Effector memory CD4-positive, alpha-beta T cell (primary cell): ENCODE measurements around the gene CAMK2D.

Source experiments
- DNase-seq, 3 donors: peaks; one replicate each; pipeline ENCODE4 v3.0.0-alpha.2; 2020
- H3K27ac ChIP-seq: 2 replicates; pipeline ENCODE4 v1.7.0; 2013; ENCODE audit warnings: mild to moderate bottlenecking, low read length, moderate library complexity; ENCODE audit not compliant: insufficient read depth, poor library complexity, severe bottlenecking
- H3K27me3 ChIP-seq: replicated peaks from 2 replicates; pipeline ENCODE4 v1.7.0; 2013; ENCODE audit warnings: mild to moderate bottlenecking, low read length; ENCODE audit not compliant: insufficient read depth, control insufficient read depth, poor library complexity, severe bottlenecking
- H3K36me3 ChIP-seq: 2 replicates; pipeline ENCODE4 v1.7.0; 2013; ENCODE audit warnings: mild to moderate bottlenecking, low read length, moderate library complexity; ENCODE audit not compliant: control insufficient read depth, insufficient read depth
- H3K4me1 ChIP-seq: 2 replicates; pipeline ENCODE4 v1.7.0; 2013; ENCODE audit warnings: low read length, mild to moderate bottlenecking; ENCODE audit not compliant: control insufficient read depth, insufficient read depth, poor library complexity, severe bottlenecking
- H3K4me3 ChIP-seq: 2 replicates; pipeline ENCODE4 v1.7.0; 2013; ENCODE audit warnings: low read length, low read depth, mild to moderate bottlenecking; ENCODE audit not compliant: insufficient read depth, poor library complexity, severe bottlenecking
- H3K9me3 ChIP-seq: 2 replicates; pipeline ENCODE4 v1.7.0; 2013; ENCODE audit warnings: mild to moderate bottlenecking, low read length, moderate library complexity; ENCODE audit not compliant: control insufficient read depth

CAMK2D gene

GRCh38 chr4:113438596-113438995 is 322.9 kb downstream of the CAMK2D start:
- Histone ChIP-seq H3K9me3 (no peaks in the 10 kb centered on the region), H3K27me3 (no peaks in the 10 kb centered on the region), H3K4me3 (no peak overlapping the region), H3K36me3 (no peaks in the 10 kb centered on the region), H3K27ac (no peak overlapping the region), H3K4me1 (no peaks in the 10 kb centered on the region)
- DNase-seq = no peak

- H3K9me3 ChIP-seq = no peaks in the 10 kb centered on the region
- H3K27me3 ChIP-seq = no peaks in the 10 kb centered on the region
- H3K4me1 ChIP-seq = no peaks in the 10 kb centered on the region
- H3K4me3 ChIP-seq = no peak overlapping the region
- no peak overlapping the region for H3K27ac ChIP-seq
- no peaks in the 10 kb centered on the region for H3K36me3 ChIP-seq
- DNase-seq = no peak
Measured at GRCh38 chr4:113437129-113437528, 324.4 kb downstream of the CAMK2D start.

- no peak for DNase-seq
- Histone ChIP-seq H3K9me3 (no peaks in the 10 kb centered on the region), H3K4me1 (no peaks in the 10 kb centered on the region), H3K4me3 (no peak overlapping the region), H3K27me3 (no peaks in the 10 kb centered on the region), H3K27ac (no peak overlapping the region), H3K36me3 (no peaks in the 10 kb centered on the region)
Measured at GRCh38 chr4:113436360-113436759, 325.2 kb downstream of the CAMK2D start.

- no peaks in the 10 kb centered on the region for H3K9me3 ChIP-seq
- no peak overlapping the region for H3K4me3 ChIP-seq
- no peaks in the 10 kb centered on the region for H3K4me1 ChIP-seq
- no peaks in the 10 kb centered on the region for H3K36me3 ChIP-seq
- no peaks in the 10 kb centered on the region for H3K27me3 ChIP-seq
- DNase-seq = no peak
- no peak overlapping the region for H3K27ac ChIP-seq
Measured at GRCh38 chr4:113435893-113436292, 325.6 kb downstream of the CAMK2D start.

GRCh38 chr4:113434247-113434587 is 327.3 kb downstream of the CAMK2D start:
- Histone ChIP-seq H3K27ac (no peak overlapping the region), H3K4me3 (no peak overlapping the region), H3K4me1 (no peaks in the 10 kb centered on the region), H3K36me3 (no peaks in the 10 kb centered on the region), H3K27me3 (no peaks in the 10 kb centered on the region), H3K9me3 (no peaks in the 10 kb centered on the region)
- no peak for DNase-seq

- no peaks in the 10 kb centered on the region for H3K4me1 ChIP-seq
- H3K9me3 ChIP-seq = no peaks in the 10 kb centered on the region
- H3K27ac ChIP-seq = no peak overlapping the region
- H3K4me3 ChIP-seq = no peak overlapping the region
- DNase-seq = no peak
- no peaks in the 10 kb centered on the region for H3K27me3 ChIP-seq
- H3K36me3 ChIP-seq = no peaks in the 10 kb centered on the region
Measured at GRCh38 chr4:113433536-113434246, 327.8 kb downstream of the CAMK2D start.

GRCh38 chr4:113433116-113433515 is 328.4 kb downstream of the CAMK2D start:
- Histone ChIP-seq H3K27ac (no peak overlapping the region), H3K4me1 (no peaks in the 10 kb centered on the region), H3K4me3 (no peak overlapping the region), H3K27me3 (no peaks in the 10 kb centered on the region), H3K36me3 (no peaks in the 10 kb centered on the region), H3K9me3 (no peaks in the 10 kb centered on the region)
- DNase-seq = no peak

GRCh38 chr4:113423631-113424030 is 337.9 kb downstream of the CAMK2D start:
- H3K4me1 ChIP-seq = no peaks in the 10 kb centered on the region
- H3K27me3 ChIP-seq = no peaks in the 10 kb centered on the region
- no peak for DNase-seq
- no peak overlapping the region for H3K4me3 ChIP-seq
- H3K36me3 ChIP-seq = no peaks in the 10 kb centered on the region
- no peaks in the 10 kb centered on the region for H3K9me3 ChIP-seq
- no peak overlapping the region for H3K27ac ChIP-seq

GRCh38 chr4:113420938-113421337 is 340.6 kb downstream of the CAMK2D start:
- Histone ChIP-seq H3K9me3 (no peaks in the 10 kb centered on the region), H3K4me1 (no peaks in the 10 kb centered on the region), H3K4me3 (no peak overlapping the region), H3K36me3 (no peaks in the 10 kb centered on the region), H3K27ac (no peak overlapping the region), H3K27me3 (no peaks in the 10 kb centered on the region)
- no peak for DNase-seq

- Histone ChIP-seq H3K4me1 (no peaks in the 10 kb centered on the region), H3K4me3 (no peak overlapping the region), H3K27ac (no peak overlapping the region), H3K36me3 (no peaks in the 10 kb centered on the region), H3K27me3 (no peaks in the 10 kb centered on the region), H3K9me3 (no peaks in the 10 kb centered on the region)
- DNase-seq = no peak
Measured at GRCh38 chr4:113419631-113420030, 341.9 kb downstream of the CAMK2D start.
